Neural crest cell (in vitro differentiated cells): ENCODE data around the gene CSH2. TPM values are rescaled to one million over a fixed set of nuclear protein-coding genes. Genes with fewer than 3 reads are reported as not detected.

Experiments used
- DNase-seq: peaks from one replicate; pipeline ENCODE4 v3.0.0; 2021; ENCODE audit warnings: low read depth, mixed read lengths, low spot score
- H3K27ac Mint-ChIP-seq: one replicate; pipeline ENCODE4 v1.8.0; 2021; ENCODE audit warnings: mild to moderate bottlenecking, mixed read lengths; ENCODE audit not compliant: unreplicated experiment
- H3K27me3 Mint-ChIP-seq: 2 replicates; pipeline ENCODE4 v1.8.0; 2021; ENCODE audit warnings: low read depth, mild to moderate bottlenecking, mixed read lengths
- H3K36me3 Mint-ChIP-seq: 2 replicates; pipeline ENCODE4 v1.8.0; 2021; ENCODE audit warnings: low read depth, mild to moderate bottlenecking, mixed read lengths
- H3K4me1 Mint-ChIP-seq: 2 replicates; pipeline ENCODE4 v1.8.0; 2021; ENCODE audit warnings: mixed read lengths
- H3K4me3 Mint-ChIP-seq: one replicate; pipeline ENCODE4 v1.8.0; 2021; ENCODE audit warnings: mild to moderate bottlenecking, mixed read lengths
- H3K9me3 Mint-ChIP-seq: 2 replicates; pipeline ENCODE4 v1.8.0; 2021; ENCODE audit warnings: mixed read lengths
- CTCF ChIP-seq: fragments of 200-600 bp; sonication (generic); conservative IDR thresholded peaks from 2 replicates; pipeline ENCODE4 v1.5.0; 2021; ENCODE audit warnings: antibody characterized with exemption, mild to moderate bottlenecking
- total RNA-seq: library from RNA; stranded (reverse); gene quantifications from 2 replicates; pipeline ENCODE4 v1.2.1, GENCODE V29; 2021

Gene CSH2
- total RNA-seq, 1 donor from 2014 or later: not detected

GRCh38 chr17:63834431-63835166, 38.9 kb downstream of the CSH2 start:
- H3K4me1 Mint-ChIP-seq: peaks cover 16% of the 10 kb centered on the region
- H3K36me3 Mint-ChIP-seq: peaks cover 18% of the 10 kb centered on the region
- H3K9me3 Mint-ChIP-seq: no peaks in the 10 kb centered on the region
- peak; percentile 59 for TF ChIP-seq CTCF
- no peak overlapping the region for H3K27ac Mint-ChIP-seq
- H3K4me3 Mint-ChIP-seq: peak overlapping the region; percentile 87
- DNase-seq: peak; percentile 56
- no peaks in the 10 kb centered on the region for H3K27me3 Mint-ChIP-seq

GRCh38 chr17:63833741-63834373, 39.6 kb downstream of the CSH2 start:
- no peak for TF ChIP-seq CTCF
- Mint-ChIP-seq H3K36me3 (peaks cover 19% of the 10 kb centered on the region), H3K27ac (no peak overlapping the region), H3K4me3 (peak overlapping the region; percentile 61), H3K27me3 (no peaks in the 10 kb centered on the region), H3K4me1 (peaks cover 16% of the 10 kb centered on the region), H3K9me3 (no peaks in the 10 kb centered on the region)
- no peak for DNase-seq

- Mint-ChIP-seq H3K4me3 (peak overlapping the region; percentile 61), H3K4me1 (peaks cover 18% of the 10 kb centered on the region), H3K36me3 (peaks cover 19% of the 10 kb centered on the region), H3K9me3 (no peaks in the 10 kb centered on the region), H3K27me3 (no peaks in the 10 kb centered on the region), H3K27ac (no peak overlapping the region)
- no peak for DNase-seq
- TF ChIP-seq CTCF: no peak
Observed at GRCh38 chr17:63833026-63833740, 40.3 kb downstream of the CSH2 start.

GRCh38 chr17:63832455-63832854, 41.0 kb downstream of the CSH2 start:
- H3K36me3 Mint-ChIP-seq: peaks cover 19% of the 10 kb centered on the region
- no peak for DNase-seq
- H3K4me1 Mint-ChIP-seq: peaks cover 23% of the 10 kb centered on the region
- H3K9me3 Mint-ChIP-seq: no peaks in the 10 kb centered on the region
- no peaks in the 10 kb centered on the region for H3K27me3 Mint-ChIP-seq
- H3K4me3 Mint-ChIP-seq: peak overlapping the region; percentile 73
- no peak for TF ChIP-seq CTCF
- H3K27ac Mint-ChIP-seq: no peak overlapping the region

- no peak overlapping the region for H3K27ac Mint-ChIP-seq
Observed at GRCh38 chr17:63832014-63832413, 41.5 kb downstream of the CSH2 start.

More at GRCh38 chr17:63832014-63832413, 41.5 kb downstream of the CSH2 start:
- Mint-ChIP-seq H3K27me3 (peaks cover 3% of the 10 kb centered on the region), H3K4me1 (peaks cover 24% of the 10 kb centered on the region), H3K9me3 (no peaks in the 10 kb centered on the region), H3K36me3 (peaks cover 19% of the 10 kb centered on the region), H3K4me3 (peak overlapping the region; percentile 73)
- DNase-seq: no peak
- TF ChIP-seq CTCF: no peak
